ENCODE data around the gene SH3PXD2B. TPM values are rescaled to one million over a fixed set of nuclear protein-coding genes. Genes with fewer than 3 reads are reported as not detected.

Gene SH3PXD2B
- total RNA-seq, 1 donor from 2014 or later = 30.9 TPM

DNA sequence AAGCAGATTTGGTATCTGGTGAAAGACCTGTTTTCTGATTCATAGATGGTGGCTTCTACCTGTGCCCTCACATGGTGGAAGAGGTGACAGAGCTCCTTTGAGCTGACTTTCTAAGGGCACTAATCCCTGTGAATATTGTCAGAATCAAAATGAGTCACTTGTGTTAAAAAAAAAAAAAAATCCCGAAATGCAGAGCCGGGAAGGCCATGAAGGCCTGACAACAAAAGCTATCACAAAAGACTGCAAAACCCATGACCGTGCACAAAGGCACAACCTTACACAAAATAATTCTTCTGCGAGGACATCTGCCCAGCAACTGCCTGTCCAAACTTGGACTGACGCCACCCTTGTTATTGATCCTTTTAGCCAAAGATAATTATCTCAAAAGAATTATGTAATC is 151.2 kb downstream of the SH3PXD2B start:
- Histone ChIP-seq H3K27me3 (no peaks in the 10 kb centered on the region), H3K4me1 (no peaks in the 10 kb centered on the region), H3K36me3 (no peaks in the 10 kb centered on the region), H3K4me3 (no peak overlapping the region), H3K9me3 (no peaks in the 10 kb centered on the region), H3K27ac (no peak overlapping the region)
- intact Hi-C loops (cut with DNase I) = no loop called here
- TF ChIP-seq POLR2A (IDR thresholded peaks at IDR 0.05) (no peak), POLR2AphosphoS5 (IDR thresholded peaks at IDR 0.05; ENCODE audit: insufficient read depth in 1 of 2, low read depth in 1 of 2) (no peak)
- TF ChIP-seq, protein P1, sequence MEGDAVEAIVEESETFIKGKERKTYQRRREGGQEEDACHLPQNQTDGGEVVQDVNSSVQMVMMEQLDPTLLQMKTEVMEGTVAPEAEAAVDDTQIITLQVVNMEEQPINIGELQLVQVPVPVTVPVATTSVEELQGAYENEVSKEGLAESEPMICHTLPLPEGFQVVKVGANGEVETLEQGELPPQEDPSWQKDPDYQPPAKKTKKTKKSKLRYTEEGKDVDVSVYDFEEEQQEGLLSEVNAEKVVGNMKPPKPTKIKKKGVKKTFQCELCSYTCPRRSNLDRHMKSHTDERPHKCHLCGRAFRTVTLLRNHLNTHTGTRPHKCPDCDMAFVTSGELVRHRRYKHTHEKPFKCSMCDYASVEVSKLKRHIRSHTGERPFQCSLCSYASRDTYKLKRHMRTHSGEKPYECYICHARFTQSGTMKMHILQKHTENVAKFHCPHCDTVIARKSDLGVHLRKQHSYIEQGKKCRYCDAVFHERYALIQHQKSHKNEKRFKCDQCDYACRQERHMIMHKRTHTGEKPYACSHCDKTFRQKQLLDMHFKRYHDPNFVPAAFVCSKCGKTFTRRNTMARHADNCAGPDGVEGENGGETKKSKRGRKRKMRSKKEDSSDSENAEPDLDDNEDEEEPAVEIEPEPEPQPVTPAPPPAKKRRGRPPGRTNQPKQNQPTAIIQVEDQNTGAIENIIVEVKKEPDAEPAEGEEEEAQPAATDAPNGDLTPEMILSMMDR (IDR thresholded peaks at IDR 0.05) = no peak
- DNase-seq (ENCODE audit: extremely low spot score in 2 of 2) = no peak

GRCh38 chr5:172302047-172302710 is 152.1 kb downstream of the SH3PXD2B start:
- intact Hi-C loops (cut with DNase I) = no loop called here
- H3K27ac ChIP-seq = no peak overlapping the region
- no peak for DNase-seq (ENCODE audit: extremely low spot score in 2 of 2)
- no peaks in the 10 kb centered on the region for H3K9me3 ChIP-seq
- no peak for TF ChIP-seq POLR2AphosphoS5 (IDR thresholded peaks at IDR 0.05; ENCODE audit: insufficient read depth in 1 of 2, low read depth in 1 of 2)
- no peak for TF ChIP-seq POLR2A (IDR thresholded peaks at IDR 0.05)
- TF ChIP-seq, protein P1 (IDR thresholded peaks at IDR 0.05) = no peak
- H3K27me3 ChIP-seq = no peaks in the 10 kb centered on the region
- no peaks in the 10 kb centered on the region for H3K4me1 ChIP-seq
- no peak overlapping the region for H3K4me3 ChIP-seq
- H3K36me3 ChIP-seq = no peaks in the 10 kb centered on the region

DNA sequence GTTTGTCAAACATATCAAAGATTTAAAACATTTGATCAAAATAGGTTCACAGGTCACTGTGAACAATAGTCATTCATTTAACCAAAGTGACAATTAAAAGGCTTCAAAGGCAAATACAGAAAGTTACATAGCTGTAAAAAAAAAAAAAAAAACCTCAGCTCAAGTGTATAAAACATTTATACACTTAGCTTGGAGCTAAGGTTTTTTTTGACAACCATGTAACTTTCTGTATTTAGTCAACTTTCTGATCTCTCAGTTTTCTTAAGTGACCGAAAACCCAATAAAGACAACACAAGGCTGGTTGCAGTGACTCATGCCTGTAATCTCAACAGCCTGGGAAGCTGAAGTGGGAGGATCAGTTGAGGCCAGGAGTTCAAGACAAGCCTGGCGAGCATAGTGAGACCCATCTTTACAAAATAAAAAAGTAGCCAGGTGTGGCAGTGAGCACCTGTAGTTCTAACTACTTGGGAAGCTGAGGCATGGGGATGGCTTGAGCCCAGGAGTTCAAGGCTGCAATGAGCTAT is 154.3 kb downstream of the SH3PXD2B start:
- Histone ChIP-seq H3K9me3 (no peaks in the 10 kb centered on the region), H3K4me1 (no peaks in the 10 kb centered on the region), H3K36me3 (no peaks in the 10 kb centered on the region), H3K27me3 (no peaks in the 10 kb centered on the region), H3K27ac (no peak overlapping the region), H3K4me3 (no peak overlapping the region)
- no peak for DNase-seq (ENCODE audit: extremely low spot score in 2 of 2)
- TF ChIP-seq POLR2AphosphoS5 (IDR thresholded peaks at IDR 0.05; ENCODE audit: insufficient read depth in 1 of 2, low read depth in 1 of 2) (no peak), POLR2A (IDR thresholded peaks at IDR 0.05) (no peak)
- TF ChIP-seq, protein P1 (IDR thresholded peaks at IDR 0.05) = no peak
- intact Hi-C loops (cut with DNase I) = no loop called here

DNA sequence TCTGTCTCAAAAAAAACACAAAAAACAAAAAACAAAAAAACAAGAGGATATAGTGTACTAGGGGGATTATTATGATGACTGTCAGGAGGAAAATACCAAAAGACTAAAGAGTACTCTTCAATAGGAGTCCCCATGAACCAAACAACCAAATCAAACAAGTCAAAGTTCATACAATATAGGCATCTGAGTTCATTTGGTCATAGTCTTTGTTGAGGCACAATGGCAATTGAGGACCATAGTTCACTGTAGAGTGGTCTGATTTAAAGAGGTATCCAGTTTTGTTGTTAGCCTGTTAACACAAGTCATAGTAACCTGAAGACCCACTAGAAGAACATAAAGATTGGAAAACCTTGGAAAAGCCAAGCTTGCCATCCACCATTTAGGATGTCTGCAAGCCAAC is 159.5 kb downstream of the SH3PXD2B start:
- Histone ChIP-seq H3K4me1 (no peaks in the 10 kb centered on the region), H3K27me3 (no peaks in the 10 kb centered on the region), H3K27ac (no peak overlapping the region), H3K9me3 (no peaks in the 10 kb centered on the region), H3K4me3 (no peak overlapping the region), H3K36me3 (no peaks in the 10 kb centered on the region)
- no peak for DNase-seq (ENCODE audit: extremely low spot score in 2 of 2)
- intact Hi-C loops (cut with DNase I) = loop anchor here (5.0 kb wide), 1 partner anchor 188 kb away; no protein-coding TSS in a partner anchor
- TF ChIP-seq POLR2AphosphoS5 (IDR thresholded peaks at IDR 0.05; ENCODE audit: insufficient read depth in 1 of 2, low read depth in 1 of 2) = no peak
- TF ChIP-seq, protein P1 (IDR thresholded peaks at IDR 0.05) = no peak
- no peak for TF ChIP-seq POLR2A (IDR thresholded peaks at IDR 0.05)

DNA sequence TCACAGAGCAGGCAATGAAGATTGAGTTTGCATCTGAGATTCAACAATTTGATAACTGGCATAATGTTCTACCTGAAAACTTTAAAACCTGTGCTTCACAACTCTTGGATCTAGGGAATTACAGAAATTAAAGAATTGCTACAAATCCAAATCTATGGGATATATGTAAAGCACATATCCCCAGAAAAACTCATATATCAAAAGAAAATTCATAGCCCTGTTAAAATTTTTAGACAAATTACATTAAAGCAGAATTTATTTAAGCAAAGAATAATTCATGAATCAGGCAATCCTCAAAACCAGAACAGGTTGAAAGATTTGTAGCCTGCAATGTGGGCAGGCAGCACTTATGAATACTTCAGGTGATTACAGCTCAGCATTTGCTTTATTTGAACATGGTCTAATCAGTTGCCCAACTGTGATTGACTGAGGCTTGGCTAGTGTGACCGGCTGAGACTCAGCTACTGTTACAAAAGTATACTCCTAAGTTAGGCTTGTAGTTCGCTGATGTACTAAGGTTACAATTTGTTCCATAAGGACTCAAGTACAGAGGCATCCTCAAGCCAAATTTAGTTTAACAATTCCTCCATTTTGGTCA is 160.5 kb downstream of the SH3PXD2B start:
- Histone ChIP-seq H3K27me3 (no peaks in the 10 kb centered on the region), H3K4me3 (no peak overlapping the region), H3K4me1 (no peaks in the 10 kb centered on the region), H3K36me3 (no peaks in the 10 kb centered on the region), H3K9me3 (no peaks in the 10 kb centered on the region), H3K27ac (no peak overlapping the region)
- intact Hi-C loops (cut with DNase I) = loop anchor here (2.0 to 5.0 kb wide), 2 partner anchors 187 to 763 kb away; partner anchors contain the start of gene CREBRF
- DNase-seq (ENCODE audit: extremely low spot score in 2 of 2) = no peak
- TF ChIP-seq, protein P1 (IDR thresholded peaks at IDR 0.05) = no peak
- TF ChIP-seq POLR2A (IDR thresholded peaks at IDR 0.05) (no peak), POLR2AphosphoS5 (IDR thresholded peaks at IDR 0.05; ENCODE audit: insufficient read depth in 1 of 2, low read depth in 1 of 2) (no peak)

Data from vagina (tissue), 2 donors.